Liver (tissue), 9 donors: ENCODE data around the gene UBAP1L. TPM values are rescaled to one million over a fixed set of nuclear protein-coding genes. Genes with fewer than 3 reads are reported as not detected.

Experiments
- DNase-seq: peaks from one replicate; pipeline ENCODE4 v3.0.0-alpha.2; 2017; ENCODE audit warnings: low spot score
- H3K27ac ChIP-seq, 2 donors: one replicate each; pipeline ENCODE4 v1.7.0; 2013; ENCODE audit warnings: inconsistent platforms in 2 of 2, low read length in 2 of 2, control low read depth in 1 of 2, low read depth in 1 of 2, mild to moderate bottlenecking in 1 of 2
- H3K27me3 ChIP-seq, 4 donors: one replicate each; pipeline versions ENCODE4 v1.6.1 to v1.7.0; 2013; ENCODE audit warnings: low read length in 3 of 4, inconsistent platforms in 1 of 4, mild to moderate bottlenecking in 1 of 4, moderate library complexity in 1 of 4; ENCODE audit not compliant: control insufficient read depth in 4 of 4, insufficient read depth in 4 of 4
- H3K36me3 ChIP-seq, 4 donors: one replicate each; pipeline versions ENCODE4 v1.6.1 to v1.7.0; 2013; ENCODE audit warnings: low read length in 3 of 4, mild to moderate bottlenecking in 3 of 4, low read depth in 1 of 4, moderate library complexity in 1 of 4; ENCODE audit not compliant: control insufficient read depth in 4 of 4, insufficient read depth in 3 of 4
- H3K4me1 ChIP-seq, 4 donors: one replicate each; pipeline versions ENCODE4 v1.6.1 to v1.7.0; 2013; ENCODE audit warnings: low read length in 3 of 4, mild to moderate bottlenecking in 3 of 4, moderate library complexity in 1 of 4; ENCODE audit not compliant: control insufficient read depth in 4 of 4, insufficient read depth in 4 of 4
- H3K4me3 ChIP-seq, 3 donors: one replicate each; pipeline versions ENCODE4 v1.6.1 to v1.7.0; 2013; ENCODE audit warnings: low read length in 3 of 3, control low read depth in 1 of 3, low read depth in 1 of 3, mild to moderate bottlenecking in 1 of 3
- H3K9ac ChIP-seq, 2 donors: one replicate each; pipeline ENCODE4 v1.7.0; 2013; ENCODE audit warnings: low read length in 2 of 2, mild to moderate bottlenecking in 2 of 2, moderate library complexity in 2 of 2, control low read depth in 1 of 2, low read depth in 1 of 2
- H3K9me3 ChIP-seq, 4 donors: one replicate each; pipeline versions ENCODE4 v1.6.1 to v1.7.0; 2013; ENCODE audit warnings: low read length in 3 of 4; ENCODE audit not compliant: control insufficient read depth in 4 of 4
- EGR1 ChIP-seq, 2 donors: IDR thresholded peaks; 2 replicates each; pipeline ENCODE4 v1.6.1; 2016 to 2018; ENCODE audit warnings: antibody characterized with exemption in 2 of 2, low read depth in 2 of 2
- FOXA1 ChIP-seq: IDR thresholded peaks from 2 replicates; pipeline ENCODE4 v1.6.1; 2016; ENCODE audit warnings: antibody characterized with exemption
- FOXA2 ChIP-seq: IDR thresholded peaks from 2 replicates; pipeline ENCODE4 v1.6.1; 2016; ENCODE audit warnings: antibody characterized with exemption
- GABPA ChIP-seq, 2 donors: IDR thresholded peaks in 1 of 2; conservative IDR thresholded peaks in 1 of 2; 2 replicates each; pipeline ENCODE4 v1.6.1; 2016; ENCODE audit warnings: antibody characterized with exemption in 2 of 2, mild to moderate bottlenecking in 1 of 2, moderate library complexity in 1 of 2
- HNF4A ChIP-seq, 2 donors: conservative IDR thresholded peaks; 2 replicates each; pipeline ENCODE4 v1.6.1; 2016; ENCODE audit warnings: antibody characterized with exemption in 2 of 2, mild to moderate bottlenecking in 2 of 2
- HNF4G ChIP-seq: IDR thresholded peaks from 2 replicates; pipeline ENCODE4 v1.6.1; 2016; ENCODE audit warnings: antibody characterized with exemption
- JUND ChIP-seq, 2 donors: IDR thresholded peaks; 2 replicates each; pipeline ENCODE4 v1.6.1; 2016; ENCODE audit warnings: antibody characterized with exemption in 2 of 2
- NR2F2 ChIP-seq: IDR thresholded peaks from 2 replicates; pipeline ENCODE4 v1.6.1; 2016; ENCODE audit warnings: antibody characterized with exemption
- RAD21 ChIP-seq, 2 donors: IDR thresholded peaks; 2 replicates each; pipeline ENCODE4 v1.6.1; 2016; ENCODE audit warnings: antibody characterized with exemption in 2 of 2, mild to moderate bottlenecking in 2 of 2
- RXRA ChIP-seq, 2 donors: IDR thresholded peaks; 2 replicates each; pipeline ENCODE4 v1.6.1; 2017 to 2018; ENCODE audit warnings: antibody characterized with exemption in 2 of 2, mild to moderate bottlenecking in 1 of 2
- SP1 ChIP-seq: IDR thresholded peaks from 2 replicates; pipeline ENCODE4 v1.6.1; 2018; ENCODE audit warnings: antibody characterized with exemption, mild to moderate bottlenecking
- TAF1 ChIP-seq: conservative IDR thresholded peaks from 2 replicates; pipeline ENCODE4 v1.6.1; 2016; ENCODE audit warnings: antibody characterized with exemption, mild to moderate bottlenecking
- YY1 ChIP-seq: IDR thresholded peaks from 2 replicates; pipeline ENCODE4 v1.6.1; 2016; ENCODE audit warnings: antibody characterized with exemption, mild to moderate bottlenecking
- WGBS: extraction: QIAGEN DNeasy Blood & Tissue Kit; methylation state at CpG from one replicate; pipeline ENCODE4 v1.1.7; 2013; 5-methylcytosine and 5-hydroxymethylcytosine counted together
- polyA plus RNA-seq, 2 donors: library from polyadenylated mRNA; stranded (reverse) in 1 of 2; unstranded in 1 of 2; fragments of 200-250 nt in 1 of 2; fragments of >200 nt in 1 of 2; fragmentation: Nextera tagmentation in 1 of 2; extraction: Ambion mirVana in 1 of 2; gene quantifications; one replicate each; pipeline versions ENCODE4 v1.2.1 to v1.2.3, GENCODE V29; 2013 to 2015
- total RNA-seq, 2 donors: library from RNA; depleted of rRNA; stranded (reverse); fragments of >200 nt; gene quantifications; one replicate each; pipeline ENCODE4 v1.2.3, GENCODE V29; 2014
- TF ChIP-seq, protein P1 (sequence below): IDR thresholded peaks from 2 replicates; pipeline ENCODE4 v1.6.1; 2016; ENCODE audit warnings: antibody characterized with exemption
- TF ChIP-seq, protein P2 (sequence below): IDR thresholded peaks from 2 replicates; pipeline ENCODE4 v1.6.1; 2016; ENCODE audit warnings: antibody characterized with exemption
- TF ChIP-seq, protein P3 (sequence below): IDR thresholded peaks from 2 replicates; pipeline ENCODE4 v1.6.1; 2016; ENCODE audit warnings: antibody characterized with exemption, mild to moderate bottlenecking
- TF ChIP-seq, protein P4 (sequence below): fragments of 150-350 bp; IDR thresholded peaks from 2 replicates; pipeline ENCODE4 v1.5.1; 2017; ENCODE audit warnings: improper control_type of control experiment, low read depth, low read length; ENCODE audit not compliant: missing input control
- TF ChIP-seq, protein P5 (sequence below): IDR thresholded peaks from 2 replicates; pipeline ENCODE4 v1.6.1; 2016; ENCODE audit warnings: antibody characterized with exemption
- donor health status: healthy.
- donor health status: healthy.
- donor health status: healthy.
- donor health status: healthy.
- donor health status: healthy.

Gene UBAP1L
- total and polyA plus RNA-seq, 4 donors = 0.57 to 6.9 (median 0.90) TPM

DNA sequence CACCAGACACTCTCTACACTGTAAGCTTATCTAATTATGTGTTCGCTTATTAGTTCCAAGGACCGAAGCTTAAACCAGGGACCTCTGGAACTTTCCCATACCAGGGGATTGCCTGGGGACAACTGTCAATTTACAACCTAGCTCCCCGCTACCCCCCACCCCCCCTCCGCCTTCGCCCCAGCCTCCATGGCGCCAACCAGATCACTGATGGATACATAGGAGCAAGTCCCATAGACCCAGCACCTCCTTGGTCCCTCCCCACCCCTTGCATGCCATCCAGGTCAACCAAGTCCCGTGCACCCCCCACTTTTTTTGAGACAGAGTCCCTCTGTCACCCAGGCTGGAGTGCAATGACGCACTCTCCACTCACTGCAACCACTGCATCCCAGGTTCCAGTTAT lies 19.5 kb upstream of the UBAP1L start:
- Histone ChIP-seq H3K4me3 (no peak overlapping the region), H3K36me3 (peaks cover 0 to 4% (median 1%) of the 10 kb centered on the region in 4 donors), H3K27ac (no peak overlapping the region), H3K9me3 (no peaks in the 10 kb centered on the region), H3K4me1 (peaks cover 3 to 19% (median 13%) of the 10 kb centered on the region in 4 donors), H3K9ac (no peak overlapping the region), H3K27me3 (no peaks in the 10 kb centered on the region)
- no peak for DNase-seq
- WGBS = 96% methylated on average over 8 of the region's 8 CpGs
- TF ChIP-seq JUND (IDR thresholded peaks at IDR 0.05) (no peak), GABPA (IDR thresholded peaks at IDR 0.05 in 1 of 2, conservative IDR thresholded peaks at IDR 0.05 in 1 of 2) (no peak), FOXA2 (no peak), YY1 (no peak), HNF4A (conservative IDR thresholded peaks at IDR 0.05) (no peak), RXRA (IDR thresholded peaks at IDR 0.05) (no peak), EGR1 (IDR thresholded peaks at IDR 0.05; ENCODE audit: low read depth in 2 of 2) (no peak)
- TF ChIP-seq, protein P1, sequence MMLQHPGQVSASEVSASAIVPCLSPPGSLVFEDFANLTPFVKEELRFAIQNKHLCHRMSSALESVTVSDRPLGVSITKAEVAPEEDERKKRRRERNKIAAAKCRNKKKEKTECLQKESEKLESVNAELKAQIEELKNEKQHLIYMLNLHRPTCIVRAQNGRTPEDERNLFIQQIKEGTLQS = no peak

DNA sequence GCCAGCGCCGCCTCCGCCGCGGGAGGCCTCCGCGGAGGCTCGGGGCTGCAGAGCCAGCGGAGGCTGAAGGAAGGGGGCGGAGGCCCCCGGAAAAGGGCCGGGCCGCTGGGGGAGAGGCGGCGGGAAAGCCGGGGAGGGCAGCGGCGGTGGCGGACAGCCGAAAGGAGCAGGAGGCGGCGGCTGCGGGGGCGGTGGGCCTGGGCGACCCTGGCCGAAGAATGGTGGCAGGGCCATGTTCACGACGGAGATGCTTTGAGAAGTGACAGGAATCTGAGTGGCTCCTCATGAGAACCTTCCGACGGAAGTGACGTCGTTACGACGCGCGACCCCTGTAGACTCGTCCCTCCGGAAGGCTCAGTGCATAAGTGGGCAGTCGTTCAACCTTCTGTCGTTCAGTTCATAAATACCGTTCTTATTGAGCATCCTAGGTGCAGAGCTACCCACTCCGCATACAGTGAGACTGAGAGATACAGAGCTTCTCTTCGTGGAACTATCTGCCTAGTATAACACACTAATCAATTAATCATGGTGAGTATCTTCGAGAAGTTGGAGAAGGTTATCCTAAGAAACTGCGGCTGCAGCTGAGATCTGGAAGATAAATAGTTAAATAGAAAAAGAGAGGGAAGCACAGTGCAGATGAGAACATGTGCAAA lies 18.7 kb upstream of the UBAP1L start, which contains the start of gene PDCD7:
Gene PDCD7, minus strand, starts transcription at position 261 of the 653 bp plus-strand sequence. Its CDS starts 27 bp downstream, at position 234.
- WGBS = 1% methylated on average over 45 of the region's 45 CpGs
- Histone ChIP-seq H3K36me3 (peaks cover 4 to 11% (median 9%) of the 10 kb centered on the region in 4 donors), H3K4me3 (peak within 1 kb of the TSS; percentile 81 to 94 (median 84)), H3K9me3 (no peaks in the 10 kb centered on the region), H3K27me3 (no peaks in the 10 kb centered on the region), H3K4me1 (peaks cover 3 to 19% (median 13%) of the 10 kb centered on the region in 4 donors), H3K27ac (peak within 1 kb of the TSS; percentile 69 to 76), H3K9ac (peak within 1 kb of the TSS; percentile 52 to 86)
- DNase-seq = peak; percentile 80
- TF ChIP-seq RXRA (IDR thresholded peaks at IDR 0.05) = peak; percentile 19 to 22
- TF ChIP-seq FOXA2 = no peak
- TF ChIP-seq EGR1 (IDR thresholded peaks at IDR 0.05; ENCODE audit: low read depth in 2 of 2) = no peak
- TF ChIP-seq, protein P2, sequence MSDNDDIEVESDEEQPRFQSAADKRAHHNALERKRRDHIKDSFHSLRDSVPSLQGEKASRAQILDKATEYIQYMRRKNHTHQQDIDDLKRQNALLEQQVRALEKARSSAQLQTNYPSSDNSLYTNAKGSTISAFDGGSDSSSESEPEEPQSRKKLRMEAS = no peak
- no peak for TF ChIP-seq FOXA1
- no peak for TF ChIP-seq JUND (IDR thresholded peaks at IDR 0.05)
- TF ChIP-seq GABPA (IDR thresholded peaks at IDR 0.05 in 1 of 2, conservative IDR thresholded peaks at IDR 0.05 in 1 of 2) = peak; percentile 85 to 94
- TF ChIP-seq, protein P3, sequence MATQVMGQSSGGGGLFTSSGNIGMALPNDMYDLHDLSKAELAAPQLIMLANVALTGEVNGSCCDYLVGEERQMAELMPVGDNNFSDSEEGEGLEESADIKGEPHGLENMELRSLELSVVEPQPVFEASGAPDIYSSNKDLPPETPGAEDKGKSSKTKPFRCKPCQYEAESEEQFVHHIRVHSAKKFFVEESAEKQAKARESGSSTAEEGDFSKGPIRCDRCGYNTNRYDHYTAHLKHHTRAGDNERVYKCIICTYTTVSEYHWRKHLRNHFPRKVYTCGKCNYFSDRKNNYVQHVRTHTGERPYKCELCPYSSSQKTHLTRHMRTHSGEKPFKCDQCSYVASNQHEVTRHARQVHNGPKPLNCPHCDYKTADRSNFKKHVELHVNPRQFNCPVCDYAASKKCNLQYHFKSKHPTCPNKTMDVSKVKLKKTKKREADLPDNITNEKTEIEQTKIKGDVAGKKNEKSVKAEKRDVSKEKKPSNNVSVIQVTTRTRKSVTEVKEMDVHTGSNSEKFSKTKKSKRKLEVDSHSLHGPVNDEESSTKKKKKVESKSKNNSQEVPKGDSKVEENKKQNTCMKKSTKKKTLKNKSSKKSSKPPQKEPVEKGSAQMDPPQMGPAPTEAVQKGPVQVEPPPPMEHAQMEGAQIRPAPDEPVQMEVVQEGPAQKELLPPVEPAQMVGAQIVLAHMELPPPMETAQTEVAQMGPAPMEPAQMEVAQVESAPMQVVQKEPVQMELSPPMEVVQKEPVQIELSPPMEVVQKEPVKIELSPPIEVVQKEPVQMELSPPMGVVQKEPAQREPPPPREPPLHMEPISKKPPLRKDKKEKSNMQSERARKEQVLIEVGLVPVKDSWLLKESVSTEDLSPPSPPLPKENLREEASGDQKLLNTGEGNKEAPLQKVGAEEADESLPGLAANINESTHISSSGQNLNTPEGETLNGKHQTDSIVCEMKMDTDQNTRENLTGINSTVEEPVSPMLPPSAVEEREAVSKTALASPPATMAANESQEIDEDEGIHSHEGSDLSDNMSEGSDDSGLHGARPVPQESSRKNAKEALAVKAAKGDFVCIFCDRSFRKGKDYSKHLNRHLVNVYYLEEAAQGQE = no peak
- TF ChIP-seq RAD21 (IDR thresholded peaks at IDR 0.05) = peak in 1 of 2 donors; percentile 18
- TF ChIP-seq, protein P1 = no peak
- no peak for TF ChIP-seq NR2F2
- peak; percentile 26 for TF ChIP-seq SP1
- peak; percentile 15 to 27 for TF ChIP-seq HNF4A (conservative IDR thresholded peaks at IDR 0.05)
- TF ChIP-seq, protein P4, sequence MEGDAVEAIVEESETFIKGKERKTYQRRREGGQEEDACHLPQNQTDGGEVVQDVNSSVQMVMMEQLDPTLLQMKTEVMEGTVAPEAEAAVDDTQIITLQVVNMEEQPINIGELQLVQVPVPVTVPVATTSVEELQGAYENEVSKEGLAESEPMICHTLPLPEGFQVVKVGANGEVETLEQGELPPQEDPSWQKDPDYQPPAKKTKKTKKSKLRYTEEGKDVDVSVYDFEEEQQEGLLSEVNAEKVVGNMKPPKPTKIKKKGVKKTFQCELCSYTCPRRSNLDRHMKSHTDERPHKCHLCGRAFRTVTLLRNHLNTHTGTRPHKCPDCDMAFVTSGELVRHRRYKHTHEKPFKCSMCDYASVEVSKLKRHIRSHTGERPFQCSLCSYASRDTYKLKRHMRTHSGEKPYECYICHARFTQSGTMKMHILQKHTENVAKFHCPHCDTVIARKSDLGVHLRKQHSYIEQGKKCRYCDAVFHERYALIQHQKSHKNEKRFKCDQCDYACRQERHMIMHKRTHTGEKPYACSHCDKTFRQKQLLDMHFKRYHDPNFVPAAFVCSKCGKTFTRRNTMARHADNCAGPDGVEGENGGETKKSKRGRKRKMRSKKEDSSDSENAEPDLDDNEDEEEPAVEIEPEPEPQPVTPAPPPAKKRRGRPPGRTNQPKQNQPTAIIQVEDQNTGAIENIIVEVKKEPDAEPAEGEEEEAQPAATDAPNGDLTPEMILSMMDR = no peak
- TF ChIP-seq YY1 = peak; percentile 44
- TF ChIP-seq, protein P5, sequence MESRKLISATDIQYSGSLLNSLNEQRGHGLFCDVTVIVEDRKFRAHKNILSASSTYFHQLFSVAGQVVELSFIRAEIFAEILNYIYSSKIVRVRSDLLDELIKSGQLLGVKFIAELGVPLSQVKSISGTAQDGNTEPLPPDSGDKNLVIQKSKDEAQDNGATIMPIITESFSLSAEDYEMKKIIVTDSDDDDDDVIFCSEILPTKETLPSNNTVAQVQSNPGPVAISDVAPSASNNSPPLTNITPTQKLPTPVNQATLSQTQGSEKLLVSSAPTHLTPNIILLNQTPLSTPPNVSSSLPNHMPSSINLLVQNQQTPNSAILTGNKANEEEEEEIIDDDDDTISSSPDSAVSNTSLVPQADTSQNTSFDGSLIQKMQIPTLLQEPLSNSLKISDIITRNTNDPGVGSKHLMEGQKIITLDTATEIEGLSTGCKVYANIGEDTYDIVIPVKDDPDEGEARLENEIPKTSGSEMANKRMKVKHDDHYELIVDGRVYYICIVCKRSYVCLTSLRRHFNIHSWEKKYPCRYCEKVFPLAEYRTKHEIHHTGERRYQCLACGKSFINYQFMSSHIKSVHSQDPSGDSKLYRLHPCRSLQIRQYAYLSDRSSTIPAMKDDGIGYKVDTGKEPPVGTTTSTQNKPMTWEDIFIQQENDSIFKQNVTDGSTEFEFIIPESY = no peak
- no peak for TF ChIP-seq TAF1
- no peak for TF ChIP-seq HNF4G
